Common myeloid progenitor, CD34-positive (primary cell): ENCODE results near the gene MED4. TPM values are rescaled to one million over a fixed set of nuclear protein-coding genes. Genes with fewer than 3 reads are reported as not detected.

Experiments
- CTCF ChIA-PET: fragments of 350-600 bp; sonication (Branson Sonifier 250); formaldehyde crosslinking; loops from one replicate; lab custom pipeline; 2021; ENCODE audit warnings: antibody characterized with exemption; lab: Charles Lee
- POLR2A ChIA-PET: fragments of 350-600 bp; sonication (Branson Sonifier 250); formaldehyde crosslinking; loops from one replicate; lab custom pipeline; 2021; ENCODE audit warnings: antibody characterized with exemption; lab: Charles Lee
- DNase-seq, 3 donors: peaks; one replicate each; pipeline versions ENCODE4 v3.0.0 to v3.0.0-alpha.2; 2013
- H3K27ac ChIP-seq, 2 experiments: 1 replicate in 1 of 2; 2 replicates in 1 of 2; pipeline ENCODE4 v1.7.0; 2013; ENCODE audit warnings: inconsistent platforms in 2 of 2, low read length in 2 of 2, mild to moderate bottlenecking in 2 of 2, low read depth in 1 of 2, moderate library complexity in 1 of 2; ENCODE audit not compliant: severe bottlenecking in 2 of 2, insufficient read depth in 1 of 2, poor library complexity in 1 of 2
- H3K27me3 ChIP-seq, 5 experiments: replicated peaks in 2 of 5; 1 replicate in 3 of 5; 2 replicates in 2 of 5; pipeline versions ENCODE4 v1.6.1 to v1.7.0; 2013; ENCODE audit warnings: low read length in 4 of 5, mild to moderate bottlenecking in 2 of 5, moderate library complexity in 2 of 5, inconsistent platforms in 1 of 5; ENCODE audit not compliant: insufficient read depth in 5 of 5, control insufficient read depth in 4 of 5
- H3K36me3 ChIP-seq, 4 experiments: 1 replicate in 2 of 4; 2 replicates in 2 of 4; pipeline versions ENCODE4 v1.6.1 to v1.7.0; 2013; ENCODE audit warnings: low read length in 3 of 4, control low read depth in 1 of 4, mild to moderate bottlenecking in 1 of 4; ENCODE audit not compliant: control insufficient read depth in 4 of 4, insufficient read depth in 4 of 4
- H3K4me1 ChIP-seq, 4 experiments: 1 replicate in 3 of 4; 2 replicates in 1 of 4; pipeline versions ENCODE4 v1.6.1 to v1.7.1; 2013; ENCODE audit warnings: low read length in 3 of 4, mild to moderate bottlenecking in 3 of 4, control low read depth in 1 of 4, inconsistent platforms in 1 of 4, moderate library complexity in 1 of 4; ENCODE audit not compliant: control insufficient read depth in 4 of 4, insufficient read depth in 4 of 4; ENCODE audit errors: control extremely low read depth in 1 of 4
- H3K4me3 ChIP-seq, 7 experiments: 1 replicate in 4 of 7; 2 replicates in 3 of 7; pipeline versions ENCODE4 v1.5.1 to v1.7.0; 2013; ENCODE audit warnings: mild to moderate bottlenecking in 7 of 7, low read length in 6 of 7, moderate library complexity in 6 of 7, inconsistent platforms in 2 of 7, low read depth in 2 of 7, control low read depth in 1 of 7; ENCODE audit not compliant: insufficient read depth in 4 of 7, control insufficient read depth in 1 of 7; ENCODE audit errors: extremely low read depth in 1 of 7
- H3K9me3 ChIP-seq, 5 experiments: 1 replicate in 4 of 5; 2 replicates in 1 of 5; pipeline versions ENCODE4 v1.6.1 to v1.7.1; 2013; ENCODE audit warnings: low read length in 4 of 5, mild to moderate bottlenecking in 2 of 5, inconsistent platforms in 1 of 5, low read depth in 1 of 5, moderate library complexity in 1 of 5; ENCODE audit not compliant: control insufficient read depth in 4 of 5, insufficient read depth in 2 of 5; ENCODE audit errors: control extremely low read depth in 1 of 5
- WGBS: methylation state at CpG from one replicate; pipeline ENCODE4 v1.1.5; 2013; ENCODE audit not compliant: insufficient coverage; 5-methylcytosine and 5-hydroxymethylcytosine counted together
- polyA plus RNA-seq: library from polyadenylated mRNA; unstranded; fragments of 120-200 nt; gene quantifications from one replicate; pipeline ENCODE4 v1.2.1, GENCODE V29; 2013

MED4 gene, protein sequence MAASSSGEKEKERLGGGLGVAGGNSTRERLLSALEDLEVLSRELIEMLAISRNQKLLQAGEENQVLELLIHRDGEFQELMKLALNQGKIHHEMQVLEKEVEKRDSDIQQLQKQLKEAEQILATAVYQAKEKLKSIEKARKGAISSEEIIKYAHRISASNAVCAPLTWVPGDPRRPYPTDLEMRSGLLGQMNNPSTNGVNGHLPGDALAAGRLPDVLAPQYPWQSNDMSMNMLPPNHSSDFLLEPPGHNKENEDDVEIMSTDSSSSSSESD
- 55.0 TPM for polyA plus RNA-seq

DNA sequence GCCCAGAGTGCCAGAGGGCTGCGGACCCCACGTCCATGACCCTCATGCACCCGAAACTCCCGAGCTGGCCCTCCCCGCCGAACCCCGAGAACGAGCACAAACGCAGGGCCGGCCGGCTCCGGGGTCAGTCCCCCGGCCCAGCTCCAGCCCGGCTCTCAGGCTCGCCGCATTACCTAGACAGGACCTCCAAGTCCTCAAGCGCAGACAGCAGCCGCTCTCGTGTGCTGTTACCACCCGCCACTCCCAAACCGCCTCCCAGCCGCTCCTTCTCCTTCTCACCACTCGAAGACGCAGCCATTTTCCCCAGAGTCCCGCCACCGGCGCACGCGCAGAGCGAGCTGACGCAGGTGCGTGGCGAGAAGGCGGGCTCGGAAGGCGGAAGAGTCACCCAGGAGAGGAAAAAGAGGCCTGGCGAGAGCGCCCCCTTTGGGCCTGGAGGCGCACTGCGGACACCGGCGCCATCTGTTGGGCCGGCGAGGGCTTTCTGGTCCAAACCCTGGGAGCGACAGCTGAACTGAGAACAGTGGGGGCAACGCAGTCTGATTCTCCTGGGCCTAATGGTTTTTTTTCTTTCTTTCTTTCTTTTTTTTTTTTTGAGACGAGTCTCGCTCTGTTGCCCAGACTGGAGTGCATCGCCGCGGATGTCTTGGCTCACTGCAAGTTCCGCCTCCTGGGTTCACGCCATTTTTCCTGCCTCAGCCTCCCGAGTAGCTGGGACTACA lies at the start of gene MED4:
Gene MED4 (minus strand): TSS at position 324 of the 722 bp plus-strand sequence. CDS start 26 bp downstream, at position 298.
- Histone ChIP-seq H3K36me3 (peaks cover 0 to 2% (median 0%) of the 10 kb centered on the region in 4 experiments), H3K27ac (peak within 1 kb of the TSS; percentile 90 to 94), H3K4me3 (peak within 1 kb of the TSS; percentile 75 to 99 (median 92)), H3K9me3 (no peaks in the 10 kb centered on the region), H3K27me3 (no peaks in the 10 kb centered on the region), H3K4me1 (peaks cover 18 to 20% (median 18%) of the 10 kb centered on the region in 4 experiments)
- CTCF ChIA-PET = interaction anchor here (0.6 to 2.4 kb wide), 13 partner anchors 10 to 294 kb away, joined by 3 to 9 read pairs (median 3); partner anchors contain the start of gene NUDT15
- POLR2A ChIA-PET = interaction anchor here (0.6 to 1.0 kb wide), 4 partner anchors 58 to 139 kb away, joined by 3 to 5 read pairs (median 3); partner anchors contain the start of genes ITM2B and NUDT15
- 25% methylated on average over 23 of the region's 54 CpGs for WGBS
- peak; percentile 95 to 98 (median 96) for DNase-seq

DNA sequence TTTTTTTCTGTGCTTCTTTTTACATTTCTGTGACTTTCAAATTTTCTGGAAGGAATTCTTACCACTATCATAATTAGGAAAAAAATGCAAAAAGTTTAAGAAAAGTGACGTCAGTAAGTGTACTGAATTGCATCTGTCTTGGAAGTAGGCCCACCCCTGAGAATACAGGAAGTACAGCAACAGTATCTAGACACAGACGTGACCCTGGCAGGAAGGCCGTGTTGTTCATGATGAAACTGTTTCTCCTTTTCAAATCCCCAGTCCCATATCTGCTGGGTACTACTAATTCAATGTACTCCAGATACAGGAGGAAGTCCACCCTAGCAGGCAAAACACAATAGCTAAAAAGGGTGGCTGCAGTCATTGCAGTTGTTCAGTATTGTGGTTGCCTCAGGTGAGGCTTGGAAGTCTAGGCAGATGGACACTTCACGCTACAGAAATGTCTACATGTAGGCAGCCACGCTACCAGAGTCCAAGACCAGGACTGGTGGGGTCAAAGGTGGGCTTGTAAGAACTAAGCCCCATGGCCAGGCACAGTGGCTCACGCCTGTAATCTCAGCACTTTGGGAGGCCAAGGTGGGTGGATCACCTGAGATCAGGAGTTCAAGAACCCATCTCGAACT lies 49.6 kb upstream of the MED4 start:
- H3K27ac ChIP-seq = peak overlapping the region in 1 of 2 experiments; percentile 39
- CTCF ChIA-PET = interaction anchor here (1.2 kb wide), 1 partner anchor 88 kb away, joined by 3 read pairs; the partner anchor contains the start of gene ITM2B
- DNase-seq = peak; percentile 57 to 92 (median 85)

DNA sequence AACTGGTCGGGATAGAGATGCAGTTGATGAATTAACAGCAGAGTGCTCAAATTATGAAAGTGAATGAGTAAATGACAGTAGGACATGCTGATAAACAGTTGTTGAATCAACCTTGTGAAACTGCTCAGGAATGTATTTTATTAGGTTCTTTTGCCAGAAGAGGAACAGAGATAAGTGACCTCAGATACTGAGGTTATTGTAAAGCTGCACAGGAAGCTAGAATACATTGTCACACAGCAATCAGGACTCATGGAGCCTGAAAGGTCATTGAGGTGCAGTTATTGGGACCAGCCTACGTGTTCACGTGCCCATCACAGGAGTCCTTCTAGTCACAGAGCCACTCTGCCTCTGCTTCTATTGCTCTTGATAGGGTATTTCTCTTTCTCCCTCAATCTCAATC lies 47.5 kb upstream of the MED4 start:
- 86% methylated on average over 2 of the region's 3 CpGs for WGBS
- Histone ChIP-seq H3K36me3 (no peaks in the 10 kb centered on the region), H3K27me3 (no peaks in the 10 kb centered on the region), H3K27ac (no peak overlapping the region), H3K9me3 (no peaks in the 10 kb centered on the region), H3K4me3 (no peak overlapping the region), H3K4me1 (peaks cover 0 to 24% (median 9%) of the 10 kb centered on the region in 4 experiments)
- ChIA-PET POLR2A (no interaction called here), CTCF (no interaction called here)
- no peak for DNase-seq

More for the DNA sequence above, 49.6 kb upstream of the MED4 start:
- Histone ChIP-seq H3K4me1 (peaks cover 0 to 36% (median 24%) of the 10 kb centered on the region in 4 experiments), H3K4me3 (no peak overlapping the region), H3K9me3 (no peaks in the 10 kb centered on the region), H3K36me3 (no peaks in the 10 kb centered on the region), H3K27me3 (no peaks in the 10 kb centered on the region)
- POLR2A ChIA-PET = interaction anchor here (0.5 kb wide), 1 partner anchor 44 kb away, joined by 3 read pairs; no protein-coding TSS in a partner anchor
- WGBS = 54% methylated on average over 7 of the region's 7 CpGs

DNA sequence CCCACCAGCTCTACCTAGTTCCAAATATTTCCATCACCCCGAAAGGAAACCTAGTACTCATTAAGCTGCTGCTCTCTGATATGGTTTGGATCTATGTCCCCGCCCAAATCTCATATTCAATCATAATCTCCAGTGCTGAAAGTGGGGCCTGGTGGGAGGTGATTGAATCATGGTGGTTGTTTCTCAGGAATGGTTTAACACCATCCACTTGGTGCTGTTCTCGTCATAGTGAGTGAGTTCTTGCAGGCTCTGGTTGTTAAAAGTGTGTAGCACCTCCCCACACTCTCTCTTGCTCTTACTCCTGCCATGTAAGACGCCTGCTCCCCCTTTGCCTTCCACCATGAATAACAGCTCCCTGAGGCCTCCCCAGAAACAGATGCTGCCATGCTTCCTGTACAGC lies 43.4 kb upstream of the MED4 start:
- no peak overlapping the region for H3K27ac ChIP-seq
- WGBS = 100% methylated on average over 2 of the region's 4 CpGs
- no peaks in the 10 kb centered on the region for H3K27me3 ChIP-seq
- no peaks in the 10 kb centered on the region for H3K36me3 ChIP-seq
- H3K9me3 ChIP-seq = no peaks in the 10 kb centered on the region
- no peak for DNase-seq
- peaks cover 0 to 9% (median under 1%) of the 10 kb centered on the region in 4 experiments for H3K4me1 ChIP-seq
- ChIA-PET POLR2A (no interaction called here), CTCF (interaction anchor here (0.7 to 1.4 kb wide), 3 partner anchors 10 to 21 kb away, joined by 3 to 5 read pairs (median 4); no protein-coding TSS in a partner anchor)
- no peak overlapping the region for H3K4me3 ChIP-seq

DNA sequence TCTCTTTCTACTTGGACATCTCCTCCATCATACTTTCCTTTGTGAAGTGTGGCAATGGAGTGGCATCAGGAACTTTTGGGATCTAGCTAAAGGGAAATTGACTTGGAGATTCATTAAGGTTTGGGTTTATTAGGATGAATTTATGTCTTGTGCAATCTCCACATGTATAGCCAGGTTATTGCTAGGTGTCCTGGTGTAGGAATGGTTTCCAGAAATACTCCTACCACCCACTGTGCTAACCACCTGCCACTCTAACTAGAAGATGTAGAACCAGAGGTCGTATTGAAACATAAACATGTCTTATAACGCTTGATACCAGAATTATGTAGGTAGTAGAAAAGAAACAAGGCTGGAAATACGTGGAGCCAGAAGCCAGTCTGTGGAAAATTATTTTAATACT lies 38.1 kb upstream of the MED4 start:
- no peaks in the 10 kb centered on the region for H3K27me3 ChIP-seq
- DNase-seq = no peak
- H3K27ac ChIP-seq = no peak overlapping the region
- H3K36me3 ChIP-seq = no peaks in the 10 kb centered on the region
- 100% methylated on average over 2 of the region's 3 CpGs for WGBS
- no peak overlapping the region for H3K4me3 ChIP-seq
- POLR2A ChIA-PET = no interaction called here
- H3K4me1 ChIP-seq = peaks cover 0 to 6% (median 0%) of the 10 kb centered on the region in 4 experiments
- CTCF ChIA-PET = interaction anchor here (1.1 to 1.4 kb wide), 2 partner anchors 14 to 16 kb away, joined by 3 read pairs; no protein-coding TSS in a partner anchor
- no peaks in the 10 kb centered on the region for H3K9me3 ChIP-seq

DNA sequence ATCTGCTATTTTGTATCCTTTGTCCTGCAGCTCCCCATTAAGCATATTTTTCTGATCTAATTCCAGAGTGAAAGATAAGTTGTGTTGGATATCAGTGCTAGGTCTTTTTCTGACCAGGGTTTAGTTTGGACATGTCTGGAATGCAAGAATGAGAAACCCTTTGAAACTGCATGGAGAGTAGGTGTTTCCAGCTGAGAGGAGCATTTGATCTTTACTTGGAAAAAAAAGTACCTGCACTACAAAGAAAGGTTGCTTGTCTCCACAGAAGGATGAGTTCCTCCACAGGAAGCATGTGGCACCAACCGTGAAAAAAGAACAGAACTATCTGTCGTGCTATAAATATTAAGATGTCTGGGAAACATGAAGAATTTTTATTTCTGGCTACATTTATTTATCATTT lies 36.6 kb upstream of the MED4 start:
- no peak for DNase-seq
- H3K4me3 ChIP-seq = no peak overlapping the region
- no peak overlapping the region for H3K27ac ChIP-seq
- no peaks in the 10 kb centered on the region for H3K9me3 ChIP-seq
- no peaks in the 10 kb centered on the region for H3K27me3 ChIP-seq
- H3K36me3 ChIP-seq = no peaks in the 10 kb centered on the region
- no CpG with 5 or more reads among the region's 2 CpGs for WGBS
- H3K4me1 ChIP-seq = peaks cover 0 to 6% (median 5%) of the 10 kb centered on the region in 4 experiments
- CTCF ChIA-PET = interaction anchor here (1.2 kb wide), 1 partner anchor 93 kb away, joined by 3 read pairs; no protein-coding TSS in a partner anchor
- POLR2A ChIA-PET = no interaction called here
